Erythroblast (primary cell): Measurements from ENCODE around the gene IGFBP1.

Experiments used
- GATA1 ChIP-seq: IDR thresholded peaks from 2 replicates; pipeline ENCODE4 v1.6.1; 2011; ENCODE audit warnings: low read depth, mild to moderate bottlenecking, control low read depth, low read length, moderate library complexity
- POLR2A ChIP-seq: IDR thresholded peaks from 2 replicates; pipeline ENCODE4 v1.6.1; 2011; ENCODE audit warnings: mild to moderate bottlenecking, low read length

GRCh38 chr7:45892407-45893035, 4.2 kb downstream of the IGFBP1 start:
- TF ChIP-seq POLR2A (no peak), GATA1 (no peak)
